ENCODE data around the gene AGO3. TPM values are rescaled to one million over a fixed set of nuclear protein-coding genes. Genes with fewer than 3 reads are reported as not detected.

Gene AGO3
- polyA plus RNA-seq, 2 of the 4 experiments (the other 2 are of a cell fraction): 3.8 to 14.7 TPM

DNA sequence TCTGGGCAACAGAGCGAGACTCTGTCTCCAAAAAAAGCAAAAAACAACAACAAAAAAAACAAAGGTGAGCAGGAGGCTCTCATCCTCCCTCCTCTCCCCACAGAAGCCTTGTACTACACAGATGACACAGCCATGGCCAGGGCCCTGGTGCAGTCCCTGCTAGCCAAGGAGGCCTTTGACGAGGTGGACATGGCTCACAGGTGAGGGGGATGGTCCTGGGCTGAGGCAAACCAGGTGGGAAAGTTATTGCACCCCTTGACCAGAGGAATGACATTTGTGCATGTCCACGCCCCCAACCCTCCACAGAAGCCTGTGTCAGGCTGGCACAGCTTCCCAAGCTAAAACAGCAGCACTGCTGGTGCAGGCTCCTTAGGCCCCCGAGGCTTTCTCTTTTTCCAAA lies 160.2 kb downstream of the AGO3 start:
- 94% methylated on average over 4 of the region's 4 CpGs for WGBS (ENCODE audit: missing lambda C conversion rate)
- no peak overlapping the region for H3K4me3 ChIP-seq
- CTCF ChIA-PET: interaction anchor here (1.4 kb wide), 1 partner anchor 26 kb away, joined by 3 read pairs; no protein-coding TSS in a partner anchor
- DNase-seq (ENCODE audit: low read depth in 1 of 2, low spot score in 1 of 2): no peak
- no peak overlapping the region for H3K27ac ChIP-seq
- peaks cover 6% of the 10 kb centered on the region for H3K4me1 ChIP-seq
- FAIRE-seq: no peak
- H3K4me2 ChIP-seq: no peak overlapping the region
- ATAC-seq: no peak
- no peak for TF ChIP-seq RAD21 (conservative IDR thresholded peaks at IDR 0.05 in 1 of 2, IDR thresholded peaks at IDR 0.05 in 1 of 2)
- TF ChIP-seq, protein P1, sequence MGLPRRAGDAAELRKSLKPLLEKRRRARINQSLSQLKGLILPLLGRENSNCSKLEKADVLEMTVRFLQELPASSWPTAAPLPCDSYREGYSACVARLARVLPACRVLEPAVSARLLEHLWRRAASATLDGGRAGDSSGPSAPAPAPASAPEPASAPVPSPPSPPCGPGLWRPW (IDR thresholded peaks at IDR 0.05): no peak
- no peak for TF ChIP-seq HEYL (CRISPR knock-in tag; IDR thresholded peaks at IDR 0.05)
- TF ChIP-seq HOXB13 (CRISPR knock-in tag; IDR thresholded peaks at IDR 0.05; ENCODE audit: low read depth): no peak
- POLR2A ChIA-PET: no interaction called here
- no peaks in the 10 kb centered on the region for H3K9me3 ChIP-seq

DNA sequence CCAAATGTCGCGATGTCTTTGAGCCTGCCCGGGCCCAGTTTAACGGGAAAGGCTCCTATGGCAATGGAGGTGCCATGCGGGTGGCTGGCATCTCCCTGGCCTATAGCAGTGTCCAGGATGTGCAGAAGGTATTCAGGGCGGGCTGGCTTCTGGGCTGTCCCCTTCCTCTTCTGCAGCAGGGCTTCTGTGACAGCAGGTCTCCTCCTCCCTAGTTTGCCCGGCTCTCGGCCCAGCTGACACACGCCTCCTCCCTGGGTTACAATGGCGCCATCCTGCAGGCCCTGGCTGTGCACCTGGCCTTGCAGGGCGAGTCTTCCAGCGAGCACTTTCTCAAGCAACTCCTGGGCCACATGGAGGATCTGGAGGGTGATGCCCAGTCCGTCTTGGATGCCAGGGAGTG lies 160.8 kb downstream of the AGO3 start:
- TF ChIP-seq HEYL (CRISPR knock-in tag; IDR thresholded peaks at IDR 0.05): no peak
- no peak for TF ChIP-seq POLR2AphosphoS2 (conservative IDR thresholded peaks at IDR 0.05; ENCODE audit: low read length)
- no peak for TF ChIP-seq MYC (IDR thresholded peaks at IDR 0.05; ENCODE audit: borderline replicate concordance, low read length)
- no peak for TF ChIP-seq GATA3 (IDR thresholded peaks at IDR 0.05; ENCODE audit: borderline replicate concordance)
- TF ChIP-seq, protein P2, sequence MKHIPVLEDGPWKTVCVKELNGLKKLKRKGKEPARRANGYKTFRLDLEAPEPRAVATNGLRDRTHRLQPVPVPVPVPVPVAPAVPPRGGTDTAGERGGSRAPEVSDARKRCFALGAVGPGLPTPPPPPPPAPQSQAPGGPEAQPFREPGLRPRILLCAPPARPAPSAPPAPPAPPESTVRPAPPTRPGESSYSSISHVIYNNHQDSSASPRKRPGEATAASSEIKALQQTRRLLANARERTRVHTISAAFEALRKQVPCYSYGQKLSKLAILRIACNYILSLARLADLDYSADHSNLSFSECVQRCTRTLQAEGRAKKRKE (CRISPR knock-in tag; IDR thresholded peaks at IDR 0.05; ENCODE audit: low read depth): no peak
- TF ChIP-seq, protein P3, sequence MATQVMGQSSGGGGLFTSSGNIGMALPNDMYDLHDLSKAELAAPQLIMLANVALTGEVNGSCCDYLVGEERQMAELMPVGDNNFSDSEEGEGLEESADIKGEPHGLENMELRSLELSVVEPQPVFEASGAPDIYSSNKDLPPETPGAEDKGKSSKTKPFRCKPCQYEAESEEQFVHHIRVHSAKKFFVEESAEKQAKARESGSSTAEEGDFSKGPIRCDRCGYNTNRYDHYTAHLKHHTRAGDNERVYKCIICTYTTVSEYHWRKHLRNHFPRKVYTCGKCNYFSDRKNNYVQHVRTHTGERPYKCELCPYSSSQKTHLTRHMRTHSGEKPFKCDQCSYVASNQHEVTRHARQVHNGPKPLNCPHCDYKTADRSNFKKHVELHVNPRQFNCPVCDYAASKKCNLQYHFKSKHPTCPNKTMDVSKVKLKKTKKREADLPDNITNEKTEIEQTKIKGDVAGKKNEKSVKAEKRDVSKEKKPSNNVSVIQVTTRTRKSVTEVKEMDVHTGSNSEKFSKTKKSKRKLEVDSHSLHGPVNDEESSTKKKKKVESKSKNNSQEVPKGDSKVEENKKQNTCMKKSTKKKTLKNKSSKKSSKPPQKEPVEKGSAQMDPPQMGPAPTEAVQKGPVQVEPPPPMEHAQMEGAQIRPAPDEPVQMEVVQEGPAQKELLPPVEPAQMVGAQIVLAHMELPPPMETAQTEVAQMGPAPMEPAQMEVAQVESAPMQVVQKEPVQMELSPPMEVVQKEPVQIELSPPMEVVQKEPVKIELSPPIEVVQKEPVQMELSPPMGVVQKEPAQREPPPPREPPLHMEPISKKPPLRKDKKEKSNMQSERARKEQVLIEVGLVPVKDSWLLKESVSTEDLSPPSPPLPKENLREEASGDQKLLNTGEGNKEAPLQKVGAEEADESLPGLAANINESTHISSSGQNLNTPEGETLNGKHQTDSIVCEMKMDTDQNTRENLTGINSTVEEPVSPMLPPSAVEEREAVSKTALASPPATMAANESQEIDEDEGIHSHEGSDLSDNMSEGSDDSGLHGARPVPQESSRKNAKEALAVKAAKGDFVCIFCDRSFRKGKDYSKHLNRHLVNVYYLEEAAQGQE (IDR thresholded peaks at IDR 0.05): no peak
- TF ChIP-seq, protein P4, sequence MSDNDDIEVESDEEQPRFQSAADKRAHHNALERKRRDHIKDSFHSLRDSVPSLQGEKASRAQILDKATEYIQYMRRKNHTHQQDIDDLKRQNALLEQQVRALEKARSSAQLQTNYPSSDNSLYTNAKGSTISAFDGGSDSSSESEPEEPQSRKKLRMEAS (IDR thresholded peaks at IDR 0.05): no peak
- no peak for TF ChIP-seq RAD21 (conservative IDR thresholded peaks at IDR 0.05 in 1 of 2, IDR thresholded peaks at IDR 0.05 in 1 of 2)
- TF ChIP-seq, protein P5, sequence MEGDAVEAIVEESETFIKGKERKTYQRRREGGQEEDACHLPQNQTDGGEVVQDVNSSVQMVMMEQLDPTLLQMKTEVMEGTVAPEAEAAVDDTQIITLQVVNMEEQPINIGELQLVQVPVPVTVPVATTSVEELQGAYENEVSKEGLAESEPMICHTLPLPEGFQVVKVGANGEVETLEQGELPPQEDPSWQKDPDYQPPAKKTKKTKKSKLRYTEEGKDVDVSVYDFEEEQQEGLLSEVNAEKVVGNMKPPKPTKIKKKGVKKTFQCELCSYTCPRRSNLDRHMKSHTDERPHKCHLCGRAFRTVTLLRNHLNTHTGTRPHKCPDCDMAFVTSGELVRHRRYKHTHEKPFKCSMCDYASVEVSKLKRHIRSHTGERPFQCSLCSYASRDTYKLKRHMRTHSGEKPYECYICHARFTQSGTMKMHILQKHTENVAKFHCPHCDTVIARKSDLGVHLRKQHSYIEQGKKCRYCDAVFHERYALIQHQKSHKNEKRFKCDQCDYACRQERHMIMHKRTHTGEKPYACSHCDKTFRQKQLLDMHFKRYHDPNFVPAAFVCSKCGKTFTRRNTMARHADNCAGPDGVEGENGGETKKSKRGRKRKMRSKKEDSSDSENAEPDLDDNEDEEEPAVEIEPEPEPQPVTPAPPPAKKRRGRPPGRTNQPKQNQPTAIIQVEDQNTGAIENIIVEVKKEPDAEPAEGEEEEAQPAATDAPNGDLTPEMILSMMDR (IDR thresholded peaks at IDR 0.05): no peak
- 93% methylated on average over 13 of the region's 13 CpGs for WGBS (ENCODE audit: missing lambda C conversion rate)
- DNase-seq (ENCODE audit: low read depth in 1 of 2, low spot score in 1 of 2): no peak
- no peak for ATAC-seq
- Histone ChIP-seq H3K4me1 (peaks cover 6% of the 10 kb centered on the region), H3K27ac (no peak overlapping the region), H3K4me3 (no peak overlapping the region), H3K9me3 (no peaks in the 10 kb centered on the region), H3K4me2 (no peak overlapping the region)
- CTCF ChIA-PET: interaction anchor here (1.8 kb wide), 1 partner anchor 43 kb away, joined by 9 read pairs; no protein-coding TSS in a partner anchor
- POLR2A ChIA-PET: no interaction called here
- FAIRE-seq: no peak

DNA sequence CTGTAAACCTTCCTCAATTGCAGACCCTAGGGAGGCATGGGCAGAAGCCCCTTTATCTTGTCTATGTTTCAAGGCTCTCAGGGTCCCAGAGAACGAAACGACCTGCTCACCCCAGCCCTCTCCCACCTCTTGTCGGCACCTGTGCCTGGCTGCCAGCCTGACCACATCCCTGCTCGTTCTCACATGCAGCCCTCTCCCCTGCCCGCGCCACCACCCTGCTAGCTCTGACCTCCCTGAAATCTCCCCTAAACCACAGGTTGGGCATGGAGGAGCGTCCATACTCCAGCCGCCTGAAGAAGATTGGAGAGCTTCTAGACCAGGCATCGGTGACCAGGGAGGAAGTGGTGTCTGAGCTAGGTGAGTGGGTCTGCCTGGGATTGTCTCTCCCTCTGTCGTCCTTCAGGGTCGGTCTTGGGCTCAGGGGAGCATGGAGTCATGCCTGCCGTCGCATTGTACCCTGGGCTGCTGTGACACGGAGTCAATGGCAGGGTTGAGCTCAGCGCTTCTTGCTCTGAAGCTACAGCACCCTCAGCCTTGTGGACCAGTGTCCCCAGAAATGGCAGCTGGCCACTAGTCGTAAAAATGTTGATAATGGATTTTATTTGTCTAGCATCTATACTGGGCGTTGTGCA lies 161.4 kb downstream of the AGO3 start:
- no peak for TF ChIP-seq NPAS2 (CRISPR knock-in tag; IDR thresholded peaks at IDR 0.05; ENCODE audit: borderline replicate concordance)
- TF ChIP-seq ZSCAN20 (CRISPR knock-in tag; IDR thresholded peaks at IDR 0.05): no peak
- no peak for TF ChIP-seq ESRRA (IDR thresholded peaks at IDR 0.05; ENCODE audit: borderline replicate concordance, low read length)
- no peak for TF ChIP-seq MAZ (IDR thresholded peaks at IDR 0.05; ENCODE audit: borderline replicate concordance, low read depth, low read length)
- TF ChIP-seq FOSB (CRISPR knock-in tag; IDR thresholded peaks at IDR 0.05): no peak
- no peak for TF ChIP-seq POLR2AphosphoS2 (conservative IDR thresholded peaks at IDR 0.05; ENCODE audit: low read length)
- no peak for TF ChIP-seq KDM1A (IDR thresholded peaks at IDR 0.05; ENCODE audit: low read depth)
- TF ChIP-seq, protein P6, sequence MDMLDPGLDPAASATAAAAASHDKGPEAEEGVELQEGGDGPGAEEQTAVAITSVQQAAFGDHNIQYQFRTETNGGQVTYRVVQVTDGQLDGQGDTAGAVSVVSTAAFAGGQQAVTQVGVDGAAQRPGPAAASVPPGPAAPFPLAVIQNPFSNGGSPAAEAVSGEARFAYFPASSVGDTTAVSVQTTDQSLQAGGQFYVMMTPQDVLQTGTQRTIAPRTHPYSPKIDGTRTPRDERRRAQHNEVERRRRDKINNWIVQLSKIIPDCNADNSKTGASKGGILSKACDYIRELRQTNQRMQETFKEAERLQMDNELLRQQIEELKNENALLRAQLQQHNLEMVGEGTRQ (IDR thresholded peaks at IDR 0.05): no peak
- TF ChIP-seq CBX8 (IDR thresholded peaks at IDR 0.05): no peak
- no peak for FAIRE-seq
- Histone ChIP-seq H3K27ac (no peak overlapping the region), H3K4me2 (no peak overlapping the region), H3K9me3 (no peaks in the 10 kb centered on the region), H3K4me3 (no peak overlapping the region), H3K4me1 (peaks cover 6% of the 10 kb centered on the region)
- no peak for ATAC-seq
- 87% methylated on average over 13 of the region's 17 CpGs for WGBS (ENCODE audit: missing lambda C conversion rate)
- ChIA-PET CTCF (interaction anchor here (1.2 to 1.8 kb wide), 2 partner anchors 42 to 193 kb away, joined by 3 to 9 read pairs; no protein-coding TSS in a partner anchor), POLR2A (no interaction called here)
- no peak for DNase-seq (ENCODE audit: low read depth in 1 of 2, low spot score in 1 of 2)
